Endodermal cell (in vitro differentiated cells): ENCODE results near the gene CNIH3. TPM values are rescaled to one million over a fixed set of nuclear protein-coding genes. Genes with fewer than 3 reads are reported as not detected.

Experiments
- DNase-seq: peaks from one replicate; pipeline ENCODE4 v3.0.0-alpha.2; 2017
- H3K27ac ChIP-seq: 2 replicates; pipeline ENCODE4 v1.5.1; 2013; ENCODE audit warnings: mild to moderate bottlenecking, low read depth, low read length, moderate library complexity
- H3K27me3 ChIP-seq: 2 replicates; pipeline ENCODE4 v1.6.1; 2013; ENCODE audit warnings: mild to moderate bottlenecking, low read length, moderate library complexity; ENCODE audit not compliant: insufficient read depth, control insufficient read depth, poor library complexity, severe bottlenecking
- H3K36me3 ChIP-seq: 2 replicates; pipeline ENCODE4 v1.7.0; 2013; ENCODE audit warnings: mild to moderate bottlenecking, low read length, moderate library complexity; ENCODE audit not compliant: control insufficient read depth, insufficient read depth
- H3K4me1 ChIP-seq: one replicate; pipeline ENCODE4 v1.7.0; 2013; ENCODE audit warnings: low read length; ENCODE audit not compliant: control insufficient read depth, insufficient read depth
- H3K4me3 ChIP-seq: 2 replicates; pipeline ENCODE4 v1.5.1; 2013; ENCODE audit warnings: mild to moderate bottlenecking, low read length, moderate library complexity
- H3K9ac ChIP-seq: 2 replicates; pipeline ENCODE4 v1.6.1; 2013; ENCODE audit warnings: mild to moderate bottlenecking, low read length, moderate library complexity; ENCODE audit not compliant: poor library complexity, severe bottlenecking; ENCODE audit errors: extremely low read depth
- H3K9me3 ChIP-seq: 2 replicates; pipeline ENCODE4 v1.6.1; 2013; ENCODE audit warnings: mild to moderate bottlenecking, low read length, moderate library complexity; ENCODE audit not compliant: control insufficient read depth
- H3K27ac Mint-ChIP-seq: 2 replicates; pipeline ENCODE4 v1.8.0; 2020; ENCODE audit warnings: mixed read lengths
- H3K27me3 Mint-ChIP-seq: 2 replicates; pipeline ENCODE4 v1.8.0; 2021; ENCODE audit warnings: mild to moderate bottlenecking, mixed read lengths; ENCODE audit not compliant: insufficient read depth
- H3K36me3 Mint-ChIP-seq: 2 replicates; pipeline ENCODE4 v1.8.0; 2020; ENCODE audit warnings: low read depth, mixed read lengths
- H3K4me1 Mint-ChIP-seq: 2 replicates; pipeline ENCODE4 v1.8.0; 2020; ENCODE audit warnings: mixed read lengths
- H3K4me3 Mint-ChIP-seq: 2 replicates; pipeline ENCODE4 v1.8.0; 2020; ENCODE audit warnings: mild to moderate bottlenecking, moderate library complexity, mixed read lengths
- H3K9me3 Mint-ChIP-seq: 2 replicates; pipeline ENCODE4 v1.8.0; 2020; ENCODE audit warnings: mild to moderate bottlenecking, mixed read lengths
- CTCF ChIP-seq: fragments of 200-600 bp; sonication (generic); conservative IDR thresholded peaks from 2 replicates; pipeline ENCODE4 v1.5.0; 2021; ENCODE audit warnings: antibody characterized with exemption, mild to moderate bottlenecking
- WGBS, 2 experiments: methylation state at CpG; one replicate each; pipeline versions ENCODE4 v1.1.5 to v1.1.7; 2013; ENCODE audit warnings: missing lambda C conversion rate in 2 of 2, mixed read lengths in 1 of 2; ENCODE audit not compliant: insufficient coverage in 1 of 2, insufficient read length in 1 of 2; 5-methylcytosine and 5-hydroxymethylcytosine counted together
- total RNA-seq, 2 donors: library from RNA; stranded (reverse); fragmentation: NEBNext Ultra II Directional in 1 of 2; extraction: Animal tissue kit (Norgen Biotek cat#: 25700) in 1 of 2; gene quantifications; 2 replicates in 1 of 2; 3 replicates in 1 of 2; pipeline ENCODE4 v1.2.1, GENCODE V29; 2021

CNIH3 gene
- total RNA-seq, 2 donors from 2014 or later: 4.5 to 6.6 TPM

GRCh38 chr1:224700918-224701531 lies 84.9 kb downstream of the CNIH3 start:
- H3K4me3 Mint-ChIP-seq: no peak overlapping the region
- H3K27ac Mint-ChIP-seq: no peak overlapping the region
- no peaks in the 10 kb centered on the region for H3K9me3 Mint-ChIP-seq
- 77% methylated on average over 4 of the region's 4 CpGs; no CpG with 5 or more reads in 1 of the 2 experiments for WGBS, 2 experiments
- Histone ChIP-seq H3K36me3 (no peaks in the 10 kb centered on the region), H3K9ac (no peak overlapping the region), H3K27me3 (no peaks in the 10 kb centered on the region), H3K4me3 (peak overlapping the region; percentile 57), H3K9me3 (peaks cover 12% of the 10 kb centered on the region), H3K4me1 (no peaks in the 10 kb centered on the region), H3K27ac (no peak overlapping the region)
- peaks cover 2% of the 10 kb centered on the region for H3K27me3 Mint-ChIP-seq
- peak; percentile 75 for TF ChIP-seq CTCF
- H3K4me1 Mint-ChIP-seq: peaks cover 15% of the 10 kb centered on the region
- no peaks in the 10 kb centered on the region for H3K36me3 Mint-ChIP-seq
- DNase-seq: peak; percentile 85

GRCh38 chr1:224703702-224704101 lies 87.6 kb downstream of the CNIH3 start:
- Histone ChIP-seq H3K27ac (no peak overlapping the region), H3K4me1 (no peaks in the 10 kb centered on the region), H3K4me3 (no peak overlapping the region), H3K9me3 (peaks cover 12% of the 10 kb centered on the region), H3K27me3 (no peaks in the 10 kb centered on the region), H3K36me3 (no peaks in the 10 kb centered on the region), H3K9ac (no peak overlapping the region)
- H3K27me3 Mint-ChIP-seq: peaks cover 6% of the 10 kb centered on the region
- H3K36me3 Mint-ChIP-seq: no peaks in the 10 kb centered on the region
- 93 to 99% methylated on average over 7 of the region's 7 CpGs for WGBS, 2 experiments
- no peak for DNase-seq
- no peaks in the 10 kb centered on the region for H3K9me3 Mint-ChIP-seq
- H3K4me3 Mint-ChIP-seq: no peak overlapping the region
- H3K4me1 Mint-ChIP-seq: peaks cover 15% of the 10 kb centered on the region
- H3K27ac Mint-ChIP-seq: no peak overlapping the region
- no peak for TF ChIP-seq CTCF

- Histone ChIP-seq H3K27me3 (no peaks in the 10 kb centered on the region), H3K9me3 (peaks cover 12% of the 10 kb centered on the region), H3K4me1 (no peaks in the 10 kb centered on the region), H3K9ac (no peak overlapping the region), H3K4me3 (no peak overlapping the region), H3K36me3 (no peaks in the 10 kb centered on the region), H3K27ac (no peak overlapping the region)
- DNase-seq: no peak
- Mint-ChIP-seq H3K9me3 (no peaks in the 10 kb centered on the region), H3K36me3 (no peaks in the 10 kb centered on the region), H3K4me3 (no peak overlapping the region), H3K27ac (no peak overlapping the region), H3K27me3 (peaks cover 6% of the 10 kb centered on the region), H3K4me1 (peaks cover 15% of the 10 kb centered on the region)
- WGBS, 2 experiments: 85 to 87% methylated on average over 7 to 8 of the region's 8 CpGs
- TF ChIP-seq CTCF: no peak
Observed at GRCh38 chr1:224704107-224704735, 88.1 kb downstream of the CNIH3 start.
